Smooth muscle cell of the pulmonary artery (primary cell): ENCODE data around the gene ARID1A. TPM values are rescaled to one million over a fixed set of nuclear protein-coding genes. Genes with fewer than 3 reads are reported as not detected.

Source experiments
- total RNA-seq: library from RNA; depleted of rRNA; stranded (reverse); fragments of >200 nt; gene quantifications from 2 replicates; pipeline ENCODE4 v1.2.3, GENCODE V29; 2014

The ARID1A gene
- 29.0 and 31.2 TPM in 2 replicates for total RNA-seq

GRCh38 chr1:26695356-26696118, at the start of gene ARID1A:
Gene ARID1A (plus strand): TSS chr1:26696015. CDS start chr1:26696404, 389 bp downstream.

DNA sequence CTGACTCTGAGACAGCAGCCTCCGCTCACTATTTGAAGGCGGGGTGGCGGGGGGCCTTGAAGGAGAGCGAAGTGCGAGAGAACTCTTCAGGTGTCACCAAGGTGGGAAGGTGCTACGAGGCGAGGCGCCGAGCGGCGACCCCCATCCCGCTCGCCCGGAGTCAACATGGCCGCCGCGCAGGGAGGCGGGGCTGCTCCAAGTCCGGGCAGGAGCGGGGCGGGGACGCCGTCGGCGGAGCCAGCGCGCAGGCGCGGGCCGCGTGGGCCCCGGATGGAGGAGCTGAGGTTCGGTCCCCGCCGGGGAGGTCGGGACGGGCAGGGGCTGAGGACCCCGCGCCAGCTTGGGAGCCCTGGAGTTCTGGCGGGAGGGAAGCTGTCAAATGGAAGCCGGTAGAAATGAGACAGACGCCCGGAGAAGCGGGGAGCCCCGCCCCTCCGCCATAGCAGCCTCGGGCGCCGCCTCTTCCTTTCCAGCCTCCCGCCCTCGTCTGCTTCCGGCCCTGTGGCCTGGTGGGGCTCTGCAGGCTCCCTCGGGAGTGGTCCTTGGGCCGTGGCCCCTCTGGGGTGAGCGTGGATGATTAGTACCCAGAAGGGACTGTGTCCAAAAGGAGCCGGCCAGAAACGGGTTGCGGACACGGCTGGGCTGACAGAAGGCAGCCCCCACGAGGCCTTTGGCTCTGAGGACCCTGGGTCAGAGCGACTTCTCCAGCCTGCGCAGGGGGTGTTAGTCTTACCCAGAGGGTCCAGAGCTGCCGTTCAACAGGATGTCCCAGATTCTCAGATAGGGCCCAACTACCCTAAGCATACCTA, 92.1 kb downstream of the ARID1A start, which contains the start of gene PIGV:
PIGV (plus strand) TSS at position 245 of the 809 bp plus-strand sequence. CDS start 2,866 bp downstream, outside the sequence.

DNA sequence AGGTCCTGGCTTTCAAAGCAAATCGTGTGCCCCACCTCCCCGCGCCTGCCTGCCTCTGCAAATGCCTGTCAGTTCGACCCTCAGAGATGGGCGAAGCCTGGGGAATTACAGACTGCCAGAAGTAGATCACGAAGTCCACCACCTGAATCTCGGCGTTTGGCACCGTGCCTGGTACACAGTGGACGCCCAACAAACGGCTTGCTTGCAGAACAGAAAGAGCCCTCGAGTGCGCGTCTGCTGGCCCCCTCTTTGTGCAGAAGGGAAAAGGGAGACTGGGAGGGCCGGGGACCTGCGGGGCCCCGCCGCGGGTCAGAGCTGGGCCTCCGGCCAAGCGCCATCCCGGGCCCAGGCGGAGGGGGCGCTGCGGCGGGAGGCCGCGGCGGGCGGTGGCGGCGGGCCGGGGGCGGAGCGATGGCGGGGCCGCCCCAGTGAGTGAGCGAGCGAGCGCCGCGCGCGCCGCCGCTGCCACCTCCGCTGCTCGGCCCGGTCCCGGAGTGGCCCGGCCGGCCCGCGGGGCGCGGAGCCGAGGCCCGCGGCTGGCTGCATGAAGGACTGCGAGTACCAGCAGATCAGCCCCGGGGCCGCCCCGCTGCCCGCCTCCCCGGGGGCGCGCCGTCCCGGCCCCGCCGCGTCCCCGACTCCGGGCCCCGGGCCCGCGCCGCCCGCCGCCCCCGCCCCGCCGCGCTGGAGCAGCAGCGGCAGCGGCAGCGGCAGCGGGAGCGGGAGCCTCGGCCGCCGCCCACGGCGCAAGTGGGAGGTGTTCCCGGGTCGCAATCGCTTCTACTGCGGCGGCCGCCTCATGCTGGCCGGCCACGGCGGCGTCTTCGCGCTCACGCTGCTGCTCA, 130.7 kb downstream of the ARID1A start, which contains the start of gene ZDHHC18:
ZDHHC18 (plus strand) TSS at position 428 of the 845 bp plus-strand sequence; CDS start at position 545, 117 bp downstream.

Other genes starting within 250 kb of the ARID1A start
- gene HMGN2, start 223.6 kb upstream of the ARID1A start, total RNA-seq: 134 and 199 TPM in 2 replicates
- gene RPS6KA1, start 166.3 kb upstream of the ARID1A start, total RNA-seq: 1.1 and 2.1 TPM in 2 replicates
- gene PIGV, start 91.9 kb downstream of the ARID1A start, total RNA-seq: 14.5 and 22.2 TPM in 2 replicates
- 7.9 and 13.1 TPM in 2 replicates for gene ZDHHC18, start 130.7 kb downstream of the ARID1A start, total RNA-seq
- gene SFN, start 167.1 kb downstream of the ARID1A start, total RNA-seq: 0.20 and 1.2 TPM in 2 replicates
- 14.3 and 15.6 TPM in 2 replicates for gene GPN2, start 194.3 kb downstream of the ARID1A start, total RNA-seq
- 7.6 and 8.5 TPM in 2 replicates for gene GPATCH3, start 204.5 kb downstream of the ARID1A start, total RNA-seq
- not detected in 2 replicates for gene NR0B2, start 218.0 kb downstream of the ARID1A start, total RNA-seq
- 19.7 and 23.6 TPM in 2 replicates for gene NUDC, start 225.7 kb downstream of the ARID1A start, total RNA-seq